GM12878 (cell line): ENCODE measurements around the gene PDE7B. TPM values are rescaled to one million over a fixed set of nuclear protein-coding genes. Genes with fewer than 3 reads are reported as not detected.

Experiments used
- ATAC-seq: fragments of 200-7000 bp; cut with Tn5 transposase; 3 replicates; pipeline ENCODE4 v1.9.1; 2020; ENCODE audit warnings: mild to moderate bottlenecking, moderate library complexity
- BruUV-seq: library from RNA; stranded (reverse); fragments of 400-500 nt; replicated peaks from 2 replicates; lab custom pipeline; 2021; lab: Mats Ljungman, UMichigan
- CTCF ChIA-PET: fragments of 300-600 bp; sonication (Branson Sonifier 250); formaldehyde crosslinking; extraction: SDS; loops from one replicate; lab custom pipeline; 2021; ENCODE audit warnings: inconsistent platforms; lab: Yijun Ruan, JAX
- POLR2A ChIA-PET: fragments of 350-600 bp; formaldehyde crosslinking; extraction: SDS; loops from one replicate; lab custom pipeline; 2021; ENCODE audit warnings: inconsistent platforms; lab: Charles Lee
- RAD21 ChIA-PET: fragments of 300-600 bp; sonication (Branson Sonifier 250); formaldehyde crosslinking; loops from one replicate; lab custom pipeline; 2023; ENCODE audit warnings: antibody characterized with exemption; ENCODE audit not compliant: unreplicated experiment; lab: Charles Lee
- SMC1A ChIA-PET: fragments of 300-600 bp; sonication (Branson Sonifier 250); formaldehyde crosslinking; loops from one replicate; lab custom pipeline; 2023; ENCODE audit not compliant: unreplicated experiment, uncharacterized antibody; lab: Charles Lee
- DNase-seq: peaks from one replicate; pipeline ENCODE4 v3.0.0-alpha.2; 2011; ENCODE audit warnings: low read depth, low spot score
- FAIRE-seq: peaks from 3 replicates; lab custom pipeline; 2011; peaks lifted over from hg19 to GRCh38; lab: Jason Lieb, UNC
- H2AFZ ChIP-seq: 2 replicates; pipeline ENCODE4 v1.6.0; 2011; ENCODE audit warnings: low read depth, low read length, control low read depth; ENCODE audit not compliant: control insufficient read depth
- H3K27ac ChIP-seq: 2 replicates; pipeline ENCODE4 v1.5.1; 2011; ENCODE audit warnings: control low read depth; ENCODE audit not compliant: control insufficient read depth, insufficient read depth
- H3K27me3 ChIP-seq, 2 experiments: replicated peaks in 1 of 2; 2 replicates each; pipeline versions ENCODE4 v1.6.0 to v1.6.1; 2011; ENCODE audit warnings: low read length in 1 of 2; ENCODE audit not compliant: control insufficient read depth in 2 of 2, insufficient read depth in 2 of 2
- H3K36me3 ChIP-seq, 2 experiments: 2 replicates each; pipeline ENCODE4 v1.5.1; 2011; ENCODE audit warnings: low read length in 1 of 2; ENCODE audit not compliant: control insufficient read depth in 2 of 2, insufficient read depth in 2 of 2
- H3K4me1 ChIP-seq: 2 replicates; pipeline ENCODE4 v1.6.1; 2011; ENCODE audit warnings: mild to moderate bottlenecking, low read length, moderate library complexity, mixed read lengths; ENCODE audit not compliant: control insufficient read depth, insufficient read depth
- H3K4me2 ChIP-seq: 2 replicates; pipeline ENCODE4 v1.6.0; 2011; ENCODE audit warnings: control low read depth; ENCODE audit not compliant: control insufficient read depth, insufficient read depth
- H3K4me3 ChIP-seq: fragments of 200-600 bp; sonication (generic); 2 replicates; pipeline ENCODE4 v1.5.1; 2016
- H3K79me2 ChIP-seq: 2 replicates; pipeline ENCODE4 v1.6.0; 2011; ENCODE audit warnings: low read length; ENCODE audit not compliant: control insufficient read depth, insufficient read depth
- H3K9ac ChIP-seq: 2 replicates; pipeline ENCODE4 v1.8.0; 2011; ENCODE audit warnings: low read length, control low read depth, mixed read lengths; ENCODE audit not compliant: control insufficient read depth, insufficient read depth
- H3K9me3 ChIP-seq: replicated peaks from 3 replicates; pipeline ENCODE4 v1.5.1; 2011; ENCODE audit warnings: mild to moderate bottlenecking, low read length; ENCODE audit not compliant: control insufficient read depth, insufficient read depth
- H4K20me1 ChIP-seq: 2 replicates; pipeline ENCODE4 v1.6.0; 2011; ENCODE audit not compliant: control insufficient read depth, insufficient read depth
- BACH1 ChIP-seq: fragments of 450-650 bp; IDR thresholded peaks from 2 replicates; pipeline ENCODE4 v1.6.1; 2017; ENCODE audit warnings: mild to moderate bottlenecking, borderline replicate concordance
- BRCA1 ChIP-seq: IDR thresholded peaks from 2 replicates; pipeline ENCODE4 v1.6.1; 2011; ENCODE audit warnings: low read depth, low read length, improper control_type of control experiment
- MEF2B ChIP-seq: fragments of 450-650 bp; IDR thresholded peaks from 2 replicates; pipeline ENCODE4 v1.6.1; 2018; ENCODE audit warnings: mild to moderate bottlenecking, moderate library complexity; ENCODE audit not compliant: partially characterized antibody, poor library complexity, severe bottlenecking
- NFXL1 ChIP-seq: fragments of 450-650 bp; IDR thresholded peaks from 2 replicates; pipeline ENCODE4 v1.6.1; 2017; ENCODE audit warnings: antibody characterized with exemption, mild to moderate bottlenecking, borderline replicate concordance
- NRF1 ChIP-seq: conservative IDR thresholded peaks from 2 replicates; pipeline ENCODE4 v1.6.1; 2011; ENCODE audit warnings: mild to moderate bottlenecking, low read depth, low read length, improper control_type of control experiment
- RAD51 ChIP-seq: fragments of 450-650 bp; IDR thresholded peaks from 2 replicates; pipeline ENCODE4 v1.6.1; 2016; ENCODE audit warnings: moderate library complexity, mild to moderate bottlenecking, inconsistent platforms
- RELA ChIP-seq: fragments of 450-650 bp; IDR thresholded peaks from 2 replicates; pipeline ENCODE4 v1.8.0; 2014; ENCODE audit warnings: borderline replicate concordance; ENCODE audit not compliant: partially characterized antibody
- STAT3 ChIP-seq: IDR thresholded peaks from 2 replicates; pipeline ENCODE4 v1.6.1; 2011; ENCODE audit warnings: low read depth, low read length, improper control_type of control experiment
- TARDBP ChIP-seq: IDR thresholded peaks from 2 replicates; pipeline ENCODE4 v1.6.1; 2016; ENCODE audit warnings: borderline replicate concordance
- ZNF207 ChIP-seq: fragments of 450-650 bp; IDR thresholded peaks from 2 replicates; pipeline ENCODE4 v1.6.1; 2014; ENCODE audit warnings: antibody characterized with exemption, mild to moderate bottlenecking, borderline replicate concordance
- ZNF217 ChIP-seq: fragments of 450-650 bp; IDR thresholded peaks from 2 replicates; pipeline ENCODE4 v1.6.1; 2017; ENCODE audit warnings: antibody characterized with exemption, mild to moderate bottlenecking
- WGBS: methylation state at CpG from one replicate; pipeline ENCODE4 v1.1.6; 2016; ENCODE audit warnings: low lambda C conversion rate; ENCODE audit not compliant: insufficient replicate concordance, insufficient coverage; ENCODE audit errors: missing lambda C conversion rate; 5-methylcytosine and 5-hydroxymethylcytosine counted together
- in situ Hi-C: fragments of 300-500 bp; cut with MboI; formaldehyde crosslinking; loops from 9 replicates; pipeline ENCODE4 v1.14.3; 2018; ENCODE audit warnings: mixed read lengths
- intact Hi-C: fragments of 100-400 bp; cut with micrococcal nuclease; formaldehyde crosslinking; loops from one replicate; pipeline ENCODE4 v1.14.2; 2022; ENCODE audit not compliant: unreplicated experiment
- polyA plus RNA-seq, 11 experiments: library from polyadenylated mRNA; depleted of rRNA in 4 of 11; unstranded in 6 of 11; stranded (reverse) in 5 of 11; fragments of >200 nt; fragmentation: Nextera tagmentation in 4 of 11; fragmentation: Illumina TruSeq in 1 of 11; extraction: Ambion mirVana in 4 of 11; extraction: Trizol in 1 of 11; gene quantifications; 1 replicate in 1 of 11; 2 replicates in 10 of 11; pipeline versions ENCODE4 v1.2.1 to v1.2.3, GENCODE V29; 2011 to 2016; ENCODE audit warnings: inconsistent platforms in 2 of 11, missing spikeins in 2 of 11, low read depth in 1 of 11
- total RNA-seq, 4 experiments: library from RNA; depleted of rRNA in 3 of 4; stranded (reverse); fragments of >200 nt in 3 of 4; fragmentation: Illumina TruSeq in 1 of 4; extraction: Trizol in 1 of 4; gene quantifications; 2 replicates each; pipeline versions ENCODE4 v1.2.1 to v1.2.3, GENCODE V29; 2013 to 2021

PDE7B gene
- total and polyA plus RNA-seq, 10 of the 15 experiments (the other 5 are each of a cell fraction or from before 2014, with no cell fraction given): not detected

DNA sequence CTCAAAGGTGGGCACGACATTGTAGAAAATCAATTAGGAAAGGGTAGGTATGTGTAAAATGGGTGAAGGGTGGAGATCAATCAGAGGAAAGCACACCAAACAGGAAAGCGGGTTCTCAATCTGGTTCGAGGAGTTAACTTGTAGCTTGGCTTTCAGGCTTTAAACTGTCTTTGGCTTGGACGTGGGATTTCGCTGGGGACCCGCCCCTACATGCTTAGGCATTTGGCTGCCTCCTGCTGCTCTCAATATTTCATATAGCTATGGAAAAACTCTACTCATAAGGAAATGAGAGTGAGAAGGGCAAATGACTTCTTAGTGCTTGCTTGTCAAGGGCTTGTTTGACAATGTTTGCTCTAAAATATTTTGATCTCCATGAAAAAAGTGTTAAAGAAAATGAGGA is 38.1 kb upstream of the PDE7B start:
- TF ChIP-seq TARDBP (no peak), MEF2B (no peak), ZNF217 (no peak), STAT3 (no peak), NRF1 (no peak), RELA (no peak), NFXL1 (no peak), BRCA1 (no peak), BACH1 (no peak), ZNF207 (no peak), RAD51 (no peak)
- H3K4me3 ChIP-seq: no peak overlapping the region
- H2AFZ ChIP-seq: no peak overlapping the region
- ChIA-PET SMC1A (no interaction called here), POLR2A (no interaction called here), RAD21 (no interaction called here), CTCF (no interaction called here)
- H3K9me3 ChIP-seq: no peaks in the 10 kb centered on the region
- H3K4me1 ChIP-seq: no peaks in the 10 kb centered on the region
- DNase-seq: no peak
- intact Hi-C loops: no loop called here
- 27% methylated on average over 6 of the region's 6 CpGs for WGBS
- no peak for FAIRE-seq
- H3K4me2 ChIP-seq: no peak overlapping the region
- H4K20me1 ChIP-seq: no peaks in the 10 kb centered on the region
- in situ Hi-C loops: no loop called here
- ATAC-seq: no peak
- BruUV-seq: no TSS peak
- H3K9ac ChIP-seq: no peak overlapping the region
- H3K36me3 ChIP-seq: no peaks in the 10 kb centered on the region
- no peaks in the 10 kb centered on the region for H3K79me2 ChIP-seq
- H3K27me3 ChIP-seq: peaks cover 0 to 1% of the 10 kb centered on the region in 2 experiments; a peak in 1 of 4 replicates
- H3K27ac ChIP-seq: no peak overlapping the region
